GM19452 (cell line): ENCODE measurements around the gene RASSF8.

Source experiments
- ATAC-seq: cut with Tn5 transposase; IDR thresholded peaks from one replicate; pipeline ENCODE4 v1.9.1; 2021; ENCODE audit not compliant: unreplicated experiment

The RASSF8 gene

DNA sequence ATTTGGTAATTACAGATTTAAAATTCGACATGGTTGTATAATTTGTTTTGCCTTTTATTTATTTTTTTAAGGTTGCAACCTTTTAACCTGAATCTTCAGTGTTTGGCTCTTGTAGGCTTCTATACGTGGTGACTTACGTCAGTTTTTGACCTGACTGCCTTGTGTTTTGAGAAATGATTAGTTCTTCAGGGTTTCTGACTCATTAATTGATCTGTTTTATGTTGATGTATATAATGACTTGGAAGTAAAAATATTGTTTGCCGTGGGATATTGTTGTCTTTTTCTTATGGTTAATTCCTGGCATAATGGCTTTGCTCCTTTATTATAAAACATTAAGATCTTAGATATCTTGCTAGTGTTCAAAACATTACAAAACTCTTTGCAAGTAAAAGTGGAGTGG, 2.5 kb downstream of the RASSF8 start:
- no peak for ATAC-seq

GRCh38 chr12:25962932-25963525, 4.5 kb downstream of the RASSF8 start:
- ATAC-seq: no peak

- ATAC-seq: no peak
Observed at GRCh38 chr12:25965682-25966081, 7.2 kb downstream of the RASSF8 start.

- no peak for ATAC-seq
Observed at GRCh38 chr12:25970082-25970481, 11.6 kb downstream of the RASSF8 start.

GRCh38 chr12:25970916-25971653, 12.6 kb downstream of the RASSF8 start:
- ATAC-seq: no peak

DNA sequence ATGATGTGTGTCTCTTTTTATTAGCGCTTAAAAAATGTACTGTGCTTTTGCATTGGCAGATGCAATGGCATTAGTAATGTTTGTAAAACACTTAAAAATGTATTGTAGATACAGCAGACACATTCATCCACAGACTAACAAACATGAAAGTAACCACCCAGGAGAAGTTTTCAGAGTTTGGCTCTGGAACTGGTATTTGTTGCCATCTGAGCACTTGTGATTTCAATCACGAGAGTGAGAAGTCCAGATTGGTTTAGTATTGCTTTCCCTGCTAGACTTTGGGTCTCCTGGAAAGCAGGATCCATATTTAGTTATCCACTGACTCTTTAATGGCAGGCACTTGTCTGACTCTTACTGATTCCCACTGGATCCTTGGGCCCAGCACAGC, 13.2 kb downstream of the RASSF8 start:
- ATAC-seq: no peak

- no peak for ATAC-seq
Observed at GRCh38 chr12:25972783-25973182, 14.3 kb downstream of the RASSF8 start.

DNA sequence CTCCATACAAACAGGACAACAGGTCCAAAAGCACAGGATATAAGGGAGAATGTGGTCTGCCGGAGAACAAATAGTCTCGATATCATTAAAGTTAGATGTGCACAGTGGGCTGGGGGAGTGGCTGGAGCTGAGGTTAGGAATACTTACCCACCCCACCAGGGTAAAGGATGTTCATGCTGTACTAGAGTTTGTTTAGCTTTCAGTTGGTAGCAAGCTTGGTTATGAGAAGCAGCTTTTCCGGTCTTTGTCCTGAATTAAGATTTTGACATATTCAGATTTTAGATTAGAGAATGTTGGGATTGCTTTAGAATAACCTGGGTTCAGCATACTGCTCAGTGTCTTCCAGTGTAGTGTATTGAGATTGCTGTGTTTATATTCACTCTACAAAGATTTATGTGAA, 16.7 kb downstream of the RASSF8 start:
- no peak for ATAC-seq

- no peak for ATAC-seq
Observed at GRCh38 chr12:25975682-25976081, 17.2 kb downstream of the RASSF8 start.

- ATAC-seq: no peak
Observed at GRCh38 chr12:25976289-25976688, 17.8 kb downstream of the RASSF8 start.

DNA sequence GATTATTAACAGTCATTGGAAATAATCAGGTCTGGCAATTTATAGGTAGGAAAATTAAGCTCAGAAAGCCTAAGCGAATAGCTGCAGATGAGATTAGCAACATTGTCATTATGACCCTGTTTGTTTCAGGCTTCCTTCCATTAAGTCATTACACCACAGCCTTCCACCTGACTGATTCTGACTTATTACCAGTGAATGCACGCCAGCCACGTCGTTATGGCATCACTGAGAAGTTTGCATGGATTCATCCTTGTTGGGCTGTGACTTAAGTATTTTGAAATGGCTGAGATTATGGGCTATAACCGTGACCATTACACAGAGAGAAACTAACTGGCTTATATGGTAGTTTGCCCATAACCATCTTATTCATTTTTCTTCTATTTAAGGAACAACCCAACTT, 18.6 kb downstream of the RASSF8 start:
- no peak for ATAC-seq

GRCh38 chr12:25979059-25979458, 20.6 kb downstream of the RASSF8 start:
- no peak for ATAC-seq

- ATAC-seq: no peak
Observed at GRCh38 chr12:25979563-25979962, 21.1 kb downstream of the RASSF8 start.

DNA sequence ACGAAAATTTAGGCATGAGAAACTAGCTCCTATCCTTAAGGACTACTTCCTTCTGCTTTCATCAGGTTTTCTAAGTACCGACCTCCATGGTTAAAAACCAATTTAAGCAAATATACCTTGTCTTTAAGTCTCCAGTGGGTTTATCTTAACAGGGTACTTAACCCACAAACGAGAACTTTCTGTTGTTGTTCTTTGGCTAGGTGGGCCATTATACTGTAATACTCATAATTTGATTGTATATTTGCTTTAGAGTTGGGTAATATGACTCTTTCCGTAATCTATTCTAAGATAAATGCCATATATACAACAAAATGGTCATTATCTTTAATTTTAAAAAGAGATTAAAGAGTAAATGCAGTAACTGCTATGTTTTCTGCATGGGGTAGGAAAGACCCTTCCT, 21.6 kb downstream of the RASSF8 start:
- ATAC-seq: no peak

- ATAC-seq: no peak
Observed at GRCh38 chr12:25981597-25981996, 23.1 kb downstream of the RASSF8 start.

DNA sequence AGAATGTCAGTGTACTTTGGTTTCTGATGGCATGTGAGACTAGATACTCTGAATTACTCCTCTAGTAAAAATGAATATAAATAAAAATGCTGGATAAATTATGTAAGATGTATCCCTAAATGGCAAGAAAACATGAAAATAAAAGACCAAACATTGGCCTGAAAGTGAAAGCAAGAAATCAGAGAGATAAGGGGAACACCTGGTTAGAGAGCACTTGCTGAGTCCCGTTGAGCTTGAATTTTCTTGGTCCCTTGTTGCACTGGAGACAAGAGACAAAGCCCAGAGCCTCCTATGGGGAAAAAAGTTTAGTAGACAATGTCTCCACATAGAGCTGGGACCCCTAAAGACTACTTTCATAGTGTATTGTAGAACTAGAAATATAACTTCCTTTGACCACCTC, 23.9 kb downstream of the RASSF8 start:
- ATAC-seq: no peak

DNA sequence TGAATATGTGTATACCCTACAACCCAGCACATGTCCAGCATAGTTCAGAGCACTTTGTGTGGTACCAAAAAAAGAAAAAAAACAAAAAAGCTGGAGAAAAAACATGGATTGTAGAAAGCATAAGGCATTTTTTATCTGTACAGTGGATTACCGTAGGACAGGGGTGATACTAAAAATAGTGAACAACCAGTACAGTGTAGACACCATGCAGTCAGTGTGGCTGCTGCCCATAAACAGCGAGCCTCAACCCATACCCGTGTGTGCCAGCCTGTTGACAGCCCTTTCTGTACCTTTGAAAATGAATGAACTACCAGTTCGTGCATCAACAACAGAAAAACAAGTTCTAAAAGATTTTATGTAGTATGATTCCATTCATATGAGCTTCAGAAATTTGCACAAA, 25.1 kb downstream of the RASSF8 start:
- ATAC-seq: no peak

DNA sequence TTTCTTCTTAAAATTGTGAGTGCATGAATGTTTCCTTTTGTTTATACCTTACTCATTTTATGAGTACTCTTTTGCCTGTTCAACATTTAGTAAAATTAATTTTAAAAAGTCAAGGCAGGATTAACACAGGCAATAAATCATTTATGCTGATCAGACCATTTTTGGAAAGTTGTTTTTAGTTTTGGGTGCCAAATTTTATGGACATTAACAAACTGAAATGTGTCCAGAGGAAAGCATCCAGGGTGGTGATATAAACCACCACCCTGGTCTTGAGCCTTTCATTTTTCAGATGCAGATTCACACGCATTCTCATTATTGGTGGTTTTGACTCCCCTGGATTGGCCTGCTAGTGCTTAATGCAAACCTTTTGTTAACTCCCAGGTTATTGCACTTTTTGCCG, 26.3 kb downstream of the RASSF8 start:
- no peak for ATAC-seq

DNA sequence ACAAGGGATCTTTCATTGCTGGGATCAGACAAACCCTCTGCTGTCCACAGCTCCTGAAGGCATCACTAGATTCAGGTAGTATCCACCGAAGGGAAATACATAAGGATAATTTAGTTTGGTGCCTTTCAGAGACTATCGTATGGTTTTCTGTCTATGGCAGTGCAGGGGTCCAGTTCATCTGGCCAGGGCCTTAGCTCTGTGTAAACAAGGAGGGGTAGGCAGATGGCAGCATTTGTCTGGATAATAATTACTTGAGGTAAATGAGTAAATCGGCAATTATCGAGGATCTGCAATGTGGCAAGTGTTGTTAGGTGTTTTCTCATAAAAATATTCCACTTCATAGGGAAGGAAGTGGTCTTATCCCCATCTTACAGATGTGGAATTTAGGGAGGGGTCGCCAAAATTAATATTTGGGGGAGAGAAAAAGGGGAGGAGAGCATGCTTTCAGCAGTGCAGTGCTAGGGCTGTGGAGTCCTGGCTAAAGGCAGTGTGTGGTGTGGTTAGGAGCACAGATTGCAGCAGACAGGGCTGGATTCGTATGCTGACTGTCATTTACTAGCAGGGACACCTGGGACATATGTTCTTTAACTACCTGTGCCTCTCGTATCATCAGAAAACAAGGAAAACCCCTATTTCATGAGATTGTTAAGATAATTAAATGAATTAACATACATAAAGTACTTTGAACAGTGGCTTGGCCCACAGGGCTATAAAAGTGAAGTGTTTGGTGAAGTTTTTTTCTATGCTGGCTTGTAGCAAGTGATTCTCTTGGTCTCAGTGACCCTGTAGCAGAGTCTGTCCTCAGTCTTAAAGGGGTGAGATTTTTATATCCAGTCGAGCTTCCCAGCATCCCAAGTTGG, 27.1 kb downstream of the RASSF8 start:
- no peak for ATAC-seq

DNA sequence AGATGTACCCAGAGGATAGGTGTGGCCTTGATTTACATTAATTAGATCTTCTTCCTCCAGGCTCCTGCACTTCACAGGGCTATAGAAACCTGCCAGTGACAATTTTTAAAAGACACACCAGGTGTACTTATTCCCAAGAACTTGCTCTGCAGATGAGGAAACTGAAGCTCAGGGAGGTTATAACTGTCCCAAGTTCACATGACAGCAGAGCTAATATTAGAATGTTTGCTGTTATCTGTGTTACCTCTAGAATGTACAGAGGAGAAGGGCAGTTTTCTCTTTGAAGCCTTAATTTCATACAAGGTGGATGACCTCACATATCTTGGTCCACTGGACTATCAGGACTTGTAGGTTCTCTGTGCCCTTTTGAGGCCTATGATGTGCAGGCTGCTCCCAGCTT, 27.7 kb downstream of the RASSF8 start:
- no peak for ATAC-seq

DNA sequence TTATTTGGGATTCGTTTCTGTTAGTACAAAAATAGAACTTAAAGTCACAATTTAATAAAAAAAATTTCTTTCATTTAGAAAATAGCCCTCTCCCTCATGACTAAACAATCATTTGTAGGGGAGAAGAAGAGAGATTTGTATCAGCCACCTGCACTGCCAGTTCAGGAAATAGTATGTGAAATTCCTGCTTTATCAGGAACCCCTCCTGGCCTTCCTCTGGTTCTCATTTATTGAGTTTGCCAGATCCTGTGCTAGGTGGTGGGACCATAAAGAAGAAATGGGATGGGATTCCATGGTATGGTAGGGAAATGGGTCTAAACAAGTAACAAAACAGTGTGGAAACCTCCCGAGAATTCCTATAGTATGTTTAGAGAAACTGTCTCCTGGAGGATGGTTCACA, 30.0 kb downstream of the RASSF8 start:
- ATAC-seq: no peak

- ATAC-seq: no peak
Observed at GRCh38 chr12:25990495-25990894, 32.0 kb downstream of the RASSF8 start.
